Stimulated activated CD8-positive, alpha-beta memory T cell treated with anti-CD3 and anti-CD28 coated beads, Interleukin-15, amount 100 ng/mL, for 4 hours (primary cell): ENCODE measurements around the gene UPF3B.
"Not testable (repeated sequence)": the region's sequence is repeated elsewhere in the genome, so short reads cannot be mapped to it uniquely, and the experiment has no call there.

Experiments used
- DNase-seq, 2 donors: peaks; one replicate each; pipeline ENCODE4 v3.0.0-alpha.2; 2020; ENCODE audit warnings: low read depth in 2 of 2

The UPF3B gene, protein sequence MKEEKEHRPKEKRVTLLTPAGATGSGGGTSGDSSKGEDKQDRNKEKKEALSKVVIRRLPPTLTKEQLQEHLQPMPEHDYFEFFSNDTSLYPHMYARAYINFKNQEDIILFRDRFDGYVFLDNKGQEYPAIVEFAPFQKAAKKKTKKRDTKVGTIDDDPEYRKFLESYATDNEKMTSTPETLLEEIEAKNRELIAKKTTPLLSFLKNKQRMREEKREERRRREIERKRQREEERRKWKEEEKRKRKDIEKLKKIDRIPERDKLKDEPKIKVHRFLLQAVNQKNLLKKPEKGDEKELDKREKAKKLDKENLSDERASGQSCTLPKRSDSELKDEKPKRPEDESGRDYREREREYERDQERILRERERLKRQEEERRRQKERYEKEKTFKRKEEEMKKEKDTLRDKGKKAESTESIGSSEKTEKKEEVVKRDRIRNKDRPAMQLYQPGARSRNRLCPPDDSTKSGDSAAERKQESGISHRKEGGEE

DNA sequence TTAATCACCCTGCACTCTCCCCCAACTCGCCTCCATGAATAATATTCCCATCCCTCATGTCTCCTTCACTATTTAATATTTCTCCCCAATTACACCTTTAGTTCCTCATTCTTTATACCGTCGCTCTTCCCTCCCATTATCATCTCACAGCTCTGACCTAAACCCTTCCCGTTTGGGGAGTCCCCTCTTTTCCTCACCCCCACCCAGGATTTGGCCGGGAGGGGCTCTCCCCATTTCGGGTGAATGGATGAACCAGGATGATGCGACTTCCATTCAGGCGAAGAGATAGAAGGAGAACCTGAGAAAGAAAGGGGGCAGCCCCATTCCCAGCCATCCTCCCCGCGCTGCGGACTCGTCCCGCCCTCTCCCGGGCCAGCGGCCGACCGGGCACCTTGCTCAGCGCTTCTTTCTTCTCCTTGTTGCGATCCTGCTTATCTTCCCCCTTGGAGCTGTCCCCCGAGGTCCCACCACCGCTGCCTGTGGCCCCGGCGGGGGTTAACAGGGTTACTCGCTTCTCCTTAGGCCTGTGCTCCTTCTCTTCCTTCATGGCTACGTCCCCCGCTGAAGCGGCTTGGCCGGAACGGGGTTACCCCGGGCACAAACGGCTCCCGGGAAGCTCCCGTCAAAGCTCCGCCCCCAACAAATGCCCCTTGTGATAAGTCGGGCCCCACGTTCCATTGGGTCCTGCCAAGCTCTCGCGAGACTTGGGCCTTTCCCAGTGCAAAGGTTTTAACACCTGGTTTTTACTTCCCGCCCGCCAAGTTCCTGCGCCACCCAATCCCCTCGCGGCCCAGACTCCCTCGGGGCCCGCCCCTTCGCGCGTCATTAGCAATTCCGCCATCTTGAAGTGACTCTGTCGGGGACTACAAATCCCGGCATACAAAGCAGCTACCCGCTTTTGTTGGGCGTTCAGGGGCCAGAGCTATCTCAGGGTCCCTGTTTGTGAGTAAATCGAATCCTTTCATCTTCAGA lies at the start of gene UPF3B:
TSS of gene UPF3B (minus strand) at position 582 of the 972 bp plus-strand sequence. CDS start at position 547, 35 bp downstream.
- DNase-seq: peak; percentile 87 to 89

DNA sequence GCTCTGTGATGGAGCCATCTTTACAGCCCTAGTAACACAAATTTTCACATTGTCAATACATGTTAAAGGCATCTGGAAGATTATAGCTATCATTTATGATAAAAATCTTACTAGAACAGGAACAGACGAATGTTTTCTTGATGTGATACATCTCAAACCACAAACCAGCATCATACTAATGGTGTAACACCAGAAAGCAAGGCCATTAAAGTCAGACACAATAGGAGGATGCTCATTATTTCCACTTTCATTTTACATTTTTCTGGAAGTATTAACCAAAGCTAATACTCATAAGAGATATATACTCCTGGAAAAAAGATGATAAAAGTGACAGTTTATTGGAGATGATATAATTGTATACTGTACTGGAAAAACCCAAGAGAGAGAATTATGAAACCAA lies 48.2 kb upstream of the UPF3B start:
- no peak for DNase-seq

DNA sequence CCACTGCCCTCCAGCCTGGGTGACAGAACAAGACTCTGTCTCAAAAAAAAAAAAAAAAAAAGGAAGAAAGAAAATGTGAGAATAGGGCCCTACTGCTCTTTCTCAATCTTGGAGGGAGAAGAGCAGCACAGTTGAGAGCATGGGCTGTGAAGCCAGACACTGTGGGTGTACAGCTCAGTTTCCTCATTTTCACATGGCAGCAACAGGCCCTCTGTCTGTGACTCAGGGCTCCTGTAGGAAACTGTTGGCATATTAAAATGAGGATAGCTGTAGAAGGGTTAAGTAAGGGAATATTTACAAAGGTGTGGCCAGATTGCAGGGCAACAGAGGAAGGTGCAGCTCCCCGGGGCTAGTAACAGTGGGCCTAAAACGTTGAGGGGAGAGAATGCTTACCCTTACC lies 46.4 kb upstream of the UPF3B start:
- no peak for DNase-seq

DNA sequence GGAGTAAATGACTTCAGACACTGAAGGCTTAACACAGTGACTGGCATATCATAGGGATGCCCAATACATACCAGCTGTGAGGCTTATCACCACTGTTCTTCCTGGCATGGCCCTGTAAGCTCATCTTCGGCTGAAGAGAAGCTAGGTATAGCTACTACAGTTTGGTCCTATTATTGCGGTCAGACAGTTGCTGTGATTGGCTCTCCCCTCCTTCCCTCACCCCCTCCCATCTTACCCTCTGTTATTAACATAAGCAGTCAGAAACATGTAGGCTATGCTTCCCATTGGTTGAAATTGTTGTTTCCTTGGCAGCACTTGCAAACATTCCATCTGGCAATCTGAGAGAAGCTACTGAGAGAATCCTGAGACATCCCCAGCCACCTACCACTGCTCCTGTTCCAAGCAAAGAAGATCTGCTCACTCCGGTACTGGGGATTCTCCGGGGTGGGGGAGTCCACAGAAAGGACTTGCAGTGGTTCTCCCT lies 43.1 kb upstream of the UPF3B start, which contains the start of gene AKAP14:
TSS of gene AKAP14 (plus strand) at position 51 of the 484 bp plus-strand sequence. CDS start 7,331 bp downstream, outside the sequence.
- DNase-seq: no peak

DNA sequence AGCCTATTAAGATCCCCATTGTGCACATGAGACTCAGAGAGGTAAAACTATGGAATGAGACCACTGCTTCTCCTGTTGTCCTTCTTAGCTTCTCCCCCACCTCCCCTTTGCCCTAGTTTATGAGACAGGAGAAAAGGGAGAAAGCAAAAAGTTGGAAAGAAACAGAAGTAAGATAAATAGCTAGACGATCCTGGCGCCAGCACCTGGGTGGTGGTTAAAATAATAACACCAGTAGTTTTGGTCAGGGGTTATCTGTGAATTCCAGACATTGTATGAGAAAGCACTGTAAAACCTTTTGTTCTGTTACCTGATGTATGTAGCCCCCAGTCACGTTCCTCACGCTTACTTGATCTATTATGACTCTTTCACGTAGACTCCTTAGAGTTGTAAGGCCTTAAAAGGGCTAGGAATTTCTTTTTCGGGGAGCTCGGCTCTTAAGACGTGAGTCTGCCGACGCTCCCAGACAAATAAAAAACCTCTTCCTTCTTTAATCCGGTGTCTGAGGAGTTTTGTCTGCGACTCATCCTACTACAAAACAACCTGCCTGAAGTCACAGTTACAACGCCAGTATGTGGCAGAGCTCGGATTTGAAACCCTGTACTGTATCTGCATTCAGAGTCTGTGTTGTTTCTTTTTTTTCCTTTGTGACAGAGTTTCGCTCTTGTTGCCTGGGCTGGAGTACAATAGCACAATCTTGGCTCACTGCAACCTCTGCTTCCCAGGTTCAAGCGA lies 39.4 kb upstream of the UPF3B start:
- not testable (repeated sequence) for DNase-seq

DNA sequence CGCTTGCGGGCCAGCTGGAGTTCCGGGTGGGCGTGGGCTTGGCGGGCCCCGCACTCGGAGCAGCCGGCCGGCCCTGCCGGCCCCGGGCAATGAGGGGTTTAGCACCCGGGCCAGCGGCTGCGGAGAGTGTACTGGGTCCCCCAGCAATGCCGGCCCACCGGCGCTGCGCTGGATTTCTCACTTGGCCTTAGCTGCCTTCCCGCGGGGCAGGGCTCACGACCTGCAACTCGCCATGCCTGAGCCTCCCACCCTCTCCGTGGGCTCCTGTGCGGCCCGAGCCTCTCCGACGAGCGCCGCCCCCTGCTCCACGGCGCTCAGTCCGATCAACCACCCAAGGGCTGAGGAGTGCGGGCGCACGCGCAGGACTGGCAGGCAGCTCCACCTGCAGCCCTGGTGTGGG lies 37.9 kb upstream of the UPF3B start:
- not testable (repeated sequence) for DNase-seq

DNA sequence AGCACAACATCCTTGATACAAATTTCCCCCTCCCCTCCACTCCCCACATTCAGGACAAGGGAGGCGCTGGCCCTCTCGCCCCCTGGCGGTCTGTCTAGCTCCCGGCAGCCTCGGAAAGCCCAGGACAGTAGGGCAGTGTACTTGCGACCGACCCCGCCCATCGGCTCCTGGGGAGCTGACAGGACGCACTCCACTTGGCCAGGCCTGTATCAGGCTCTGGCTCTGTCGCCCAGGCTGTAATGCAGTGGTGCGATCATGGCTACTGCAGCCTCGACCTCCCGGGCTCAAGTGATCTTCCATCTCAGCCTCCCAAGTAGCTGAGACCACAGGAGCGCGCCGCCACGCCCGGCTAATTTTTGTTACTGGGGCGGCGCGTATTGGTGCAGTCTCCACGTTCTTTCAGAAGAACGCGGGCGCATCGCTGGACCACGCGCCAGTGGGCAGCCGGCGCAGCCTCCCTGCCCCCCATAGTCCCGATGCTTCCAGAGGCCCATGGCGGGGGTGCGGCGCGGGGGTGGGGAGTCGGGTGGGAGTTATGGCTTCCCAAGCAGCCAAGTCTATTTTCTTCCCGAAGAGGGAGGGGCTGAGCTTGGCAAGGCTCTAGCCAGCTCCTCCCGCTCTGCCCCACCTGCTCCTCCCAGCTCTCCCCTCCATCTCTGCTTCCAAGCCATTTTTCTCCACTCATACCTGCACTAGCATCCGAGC lies 35.1 kb upstream of the UPF3B start:
- peak in 1 of 2 donors; percentile 22 for DNase-seq

DNA sequence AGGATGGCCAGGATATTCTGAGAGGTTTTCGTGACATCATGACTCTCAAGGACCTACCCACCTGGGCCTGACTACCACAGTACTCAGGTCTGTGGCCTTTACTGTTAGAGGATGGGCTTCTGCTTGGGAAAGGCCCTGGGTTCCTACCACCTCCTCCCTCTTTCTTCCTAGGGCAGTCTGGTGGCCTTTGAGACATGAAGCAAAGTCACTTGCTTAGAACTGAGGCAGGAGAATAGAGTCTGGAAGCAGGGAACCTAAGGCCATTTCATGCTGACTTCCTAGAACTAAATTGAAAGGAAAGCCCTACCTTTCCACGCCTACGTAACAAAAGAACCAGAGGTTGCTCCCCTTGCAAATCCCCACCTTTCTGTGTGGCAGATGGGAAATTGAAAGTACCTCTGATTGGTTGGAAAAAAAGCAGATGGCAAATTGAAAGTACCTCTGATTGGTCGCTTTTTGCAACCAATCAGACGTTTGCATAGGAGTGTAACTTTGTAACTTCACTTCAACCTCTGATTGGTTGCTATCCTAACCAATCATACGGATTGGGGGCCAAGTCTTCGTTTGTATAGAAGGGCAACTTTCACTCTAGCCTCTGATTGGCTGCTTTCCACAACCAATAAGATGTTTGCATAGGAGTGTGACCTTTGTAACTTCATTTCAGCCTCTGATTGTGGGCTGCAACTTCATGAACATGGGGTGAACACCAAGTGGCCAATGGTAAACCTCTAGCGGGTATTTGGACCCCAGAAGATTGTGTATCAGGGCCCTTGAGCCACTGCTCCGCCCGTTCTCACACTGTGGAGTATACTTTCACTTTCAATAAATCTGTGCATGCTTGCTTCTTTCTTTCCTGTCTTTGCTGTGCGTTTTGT lies 33.0 kb upstream of the UPF3B start:
- DNase-seq: no peak

DNA sequence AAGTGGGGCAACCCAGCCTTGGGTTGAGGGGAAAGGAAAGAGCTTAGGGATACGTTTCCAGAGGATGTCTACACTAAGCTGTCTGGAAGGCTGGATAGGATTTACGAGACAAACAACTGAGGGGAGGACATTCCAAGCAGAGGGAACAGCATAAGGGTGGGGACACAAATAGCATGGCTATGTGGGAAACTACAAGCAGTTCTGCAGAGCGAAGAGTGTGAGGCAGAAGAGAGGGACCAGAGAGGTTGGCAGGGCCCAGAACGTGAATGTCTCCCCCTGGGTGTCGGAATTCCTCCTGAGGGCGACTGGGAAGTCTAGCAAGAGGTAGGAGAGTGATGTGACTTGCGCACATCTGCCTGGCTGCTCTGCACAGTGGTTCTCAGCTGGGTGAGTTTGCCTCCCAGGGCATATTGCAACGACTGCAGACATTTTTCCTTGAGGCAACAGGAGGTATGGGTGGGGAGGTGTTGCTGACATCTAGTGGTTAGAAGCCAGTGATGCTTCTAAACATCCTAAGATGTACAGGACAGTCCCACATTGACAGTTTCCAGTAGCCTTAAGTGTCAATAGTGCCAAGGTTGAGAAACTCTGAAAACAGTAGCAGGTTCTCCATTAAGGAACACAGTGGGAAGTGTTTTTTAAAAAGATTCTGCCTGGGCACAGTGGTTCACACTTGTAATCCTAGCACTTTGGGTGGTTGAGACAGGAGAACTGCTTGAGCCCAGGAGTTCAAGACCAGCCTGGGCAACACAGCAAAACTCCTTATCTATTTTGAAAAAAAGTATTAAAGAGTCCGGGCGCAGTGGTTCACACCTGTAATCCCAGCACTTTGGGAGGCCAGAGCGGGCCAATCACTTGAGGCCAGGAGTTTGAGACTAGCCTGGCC lies 28.0 kb upstream of the UPF3B start:
- DNase-seq: no peak

DNA sequence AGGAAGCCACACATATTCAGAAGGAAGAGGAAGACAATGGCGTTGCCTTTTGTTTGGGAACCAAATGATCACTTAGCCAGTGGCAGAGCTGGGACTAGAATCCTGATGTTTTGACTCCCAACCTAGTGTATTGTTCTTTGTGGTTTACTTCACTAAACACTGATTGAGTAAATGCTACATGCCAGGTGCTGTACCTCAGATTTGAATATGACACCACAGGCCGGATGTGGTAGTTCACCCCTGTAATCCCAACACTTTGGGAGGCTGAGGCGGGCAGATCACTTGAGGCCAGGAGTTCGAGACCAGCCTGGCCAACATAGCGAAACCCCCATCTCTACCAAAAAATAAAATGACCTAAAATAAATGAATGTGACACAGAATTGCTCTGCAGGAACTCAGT lies 27.3 kb upstream of the UPF3B start:
- no peak for DNase-seq

DNA sequence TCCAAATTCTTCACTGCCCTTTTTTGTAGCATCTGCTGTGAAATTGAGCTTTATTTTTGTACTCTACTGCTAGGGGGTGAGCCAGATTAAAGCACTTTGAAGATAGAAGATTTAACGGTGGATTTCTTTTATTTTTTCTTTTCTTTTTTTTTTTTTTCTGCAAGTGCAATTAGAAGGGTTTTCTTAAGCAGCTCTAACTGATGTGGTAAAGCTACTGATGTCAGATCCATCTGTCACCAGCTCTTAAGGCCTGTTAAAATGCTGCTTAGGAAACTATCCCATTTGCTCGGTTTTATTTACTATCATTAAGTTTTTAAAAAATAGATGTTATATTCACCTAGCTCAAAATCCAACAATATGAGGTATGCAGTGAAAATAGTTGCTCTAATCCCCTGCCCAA lies 26.0 kb upstream of the UPF3B start:
- DNase-seq: no peak

DNA sequence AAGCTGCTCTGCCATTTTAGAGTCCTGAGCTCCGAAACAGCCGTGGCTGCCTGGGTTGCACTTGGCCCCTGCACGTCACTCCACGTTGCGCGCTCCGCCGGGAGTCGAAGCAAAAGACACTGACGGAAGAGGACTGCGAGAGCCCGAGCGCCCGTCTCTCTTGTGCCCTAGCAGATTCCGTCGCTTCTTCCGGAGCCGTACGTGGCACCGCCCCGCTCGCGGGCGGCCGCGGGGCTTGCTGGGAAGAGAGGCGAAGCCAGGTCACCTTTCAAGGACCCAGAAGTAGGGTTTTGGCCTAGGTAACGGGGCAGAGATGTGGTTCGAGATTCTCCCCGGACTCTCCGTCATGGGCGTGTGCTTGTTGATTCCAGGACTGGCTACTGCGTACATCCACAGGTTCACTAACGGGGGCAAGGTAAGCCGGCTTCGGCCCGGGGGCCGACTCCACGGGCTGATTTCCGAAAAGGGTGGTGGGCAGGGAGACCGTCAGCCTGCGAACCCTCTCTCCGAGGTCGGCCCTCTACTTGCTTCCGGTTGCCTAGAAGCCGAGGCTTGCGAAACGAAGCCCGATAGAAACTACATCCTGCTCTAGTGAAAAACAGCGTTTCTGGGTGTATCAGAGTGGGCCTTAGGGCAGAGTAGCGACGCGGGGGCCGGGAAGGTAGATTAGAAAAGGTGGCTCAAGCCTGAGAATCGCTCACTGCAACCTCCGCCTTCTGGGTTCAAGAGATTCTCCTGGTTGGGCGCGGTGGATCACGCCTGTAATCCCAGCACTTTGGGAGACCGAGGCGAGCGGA lies 19.0 kb upstream of the UPF3B start, which contains the start of the genes NDUFA1 and RNF113A:
TSS of gene NDUFA1 (plus strand) at position 234 of the 797 bp plus-strand sequence. CDS start at position 314, 80 bp downstream.
TSS of gene RNF113A (minus strand) at position 135 of the 797 bp plus-strand sequence. CDS start at position 15, 120 bp downstream.
- DNase-seq: peak; percentile 68 to 72

DNA sequence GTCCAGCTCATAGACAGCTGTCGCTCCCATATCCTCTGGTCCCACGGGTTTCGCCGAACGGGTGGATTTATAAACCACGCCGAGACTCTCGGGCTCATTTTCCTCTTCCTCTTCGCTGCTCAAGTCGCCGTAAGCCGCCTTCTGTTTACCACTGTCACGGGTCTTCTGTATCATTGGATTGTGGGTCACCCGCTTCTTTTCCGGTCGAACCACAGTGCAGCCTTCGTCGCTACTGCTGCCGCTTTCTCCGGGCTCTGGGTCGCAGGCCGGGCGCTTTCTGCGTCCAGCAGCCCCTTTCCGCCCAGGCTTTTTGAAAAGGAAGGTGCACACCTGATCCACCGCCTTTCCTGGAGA lies 18.5 kb upstream of the UPF3B start:
- DNase-seq: no peak

DNA sequence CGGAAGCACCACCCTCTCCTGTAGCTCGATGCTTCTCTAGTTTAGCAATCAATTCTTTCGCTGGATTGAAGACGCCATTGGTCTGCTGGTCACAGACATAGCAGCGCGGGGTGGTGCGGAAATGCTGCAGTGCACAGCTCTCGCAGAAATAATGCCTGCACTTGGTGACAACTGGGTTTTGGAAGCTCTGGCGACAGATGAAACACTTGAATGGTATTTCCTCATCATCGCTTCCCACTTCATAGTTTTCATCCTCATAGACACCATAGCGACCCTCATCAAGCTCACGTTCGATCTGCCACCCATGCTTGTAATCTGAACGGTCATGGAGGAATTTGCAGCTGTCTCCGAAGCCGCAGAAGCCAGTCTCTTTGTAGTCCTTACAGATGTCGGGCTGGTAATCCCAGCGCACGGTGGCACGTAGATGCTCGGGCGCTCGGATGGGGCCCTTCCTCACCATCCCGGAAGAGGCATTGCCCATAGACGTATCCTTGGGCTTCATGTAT lies 17.9 kb upstream of the UPF3B start:
- DNase-seq: no peak

DNA sequence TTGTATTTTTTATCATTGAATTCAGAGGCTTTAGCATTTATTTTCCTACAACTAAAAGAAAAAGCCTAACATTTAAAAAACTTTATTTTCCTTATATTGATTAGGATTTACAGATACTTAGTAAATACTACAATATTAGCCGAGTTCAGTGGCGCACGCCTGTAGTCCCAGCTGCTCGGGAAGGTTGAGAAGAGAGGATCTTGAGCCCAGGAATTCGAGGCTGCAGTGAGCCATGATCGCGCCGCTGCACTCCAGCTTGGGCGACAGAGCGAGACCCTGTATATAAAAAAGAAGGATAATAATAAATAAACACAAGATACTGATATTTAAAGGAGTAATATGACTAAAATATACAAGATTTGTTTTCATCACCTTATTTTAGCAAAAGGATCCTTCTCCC lies 681 bp upstream of the UPF3B start:
- no peak for DNase-seq

DNA sequence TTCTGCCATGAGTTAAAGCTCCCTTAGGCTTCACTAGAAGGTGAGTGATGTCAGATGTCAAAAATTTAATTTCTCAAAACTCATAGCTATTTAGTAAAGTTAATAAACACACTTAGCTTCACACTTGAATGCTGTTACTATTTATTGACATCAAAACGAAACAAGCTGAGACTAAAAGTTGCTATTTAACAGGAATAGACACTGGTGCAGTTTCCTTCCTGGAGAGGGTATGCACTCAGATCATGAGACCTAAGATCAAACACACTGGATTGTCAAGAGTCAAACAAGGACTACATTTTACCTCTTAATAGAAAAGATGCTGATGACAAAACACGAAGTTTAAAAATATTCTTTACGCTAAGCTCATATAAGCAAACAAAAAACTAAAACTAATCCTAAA lies 18.9 kb downstream of the UPF3B start:
- DNase-seq: no peak

DNA sequence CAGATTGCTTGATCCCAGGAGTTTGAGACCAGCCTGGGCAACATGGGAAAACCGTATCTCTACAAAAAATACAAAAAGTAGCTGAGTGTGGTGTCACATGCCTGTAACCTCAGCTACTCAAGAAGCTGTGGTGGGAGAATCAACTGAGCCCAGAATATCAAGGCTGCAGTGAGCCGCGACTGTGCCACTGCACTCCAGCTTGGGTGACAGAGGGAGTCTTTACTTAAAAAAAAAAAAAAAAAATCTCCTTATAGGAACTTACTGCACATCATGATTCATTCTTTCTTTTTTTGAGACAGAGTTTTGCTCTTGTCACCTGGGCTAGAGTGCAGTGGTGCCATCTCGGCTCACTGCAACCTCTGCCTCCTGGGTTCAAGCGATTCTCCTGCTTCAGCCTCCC lies 24.3 kb downstream of the UPF3B start:
- DNase-seq: no peak
